HL-60 (cell line): Measurements from ENCODE around the gene NET1.

Experiments used
- DNase-seq, 2 experiments: peaks; one replicate each; pipeline ENCODE4 v3.0.0-alpha.2; 2010 to 2020; ENCODE audit warnings: low read depth in 1 of 2, low spot score in 1 of 2
- H3K27ac ChIP-seq: fragments of 250-450 bp; sonication (Bioruptor Pico); replicated peaks from 2 replicates; pipeline ENCODE4 v1.5.1; 2020; ENCODE audit warnings: mild to moderate bottlenecking, moderate library complexity
- H3K27me3 ChIP-seq: fragments of 250-450 bp; sonication (Bioruptor Pico); 2 replicates; pipeline ENCODE4 v1.5.1; 2021; ENCODE audit warnings: mild to moderate bottlenecking, moderate library complexity; ENCODE audit not compliant: insufficient read depth, poor library complexity, severe bottlenecking
- H3K4me3 ChIP-seq: replicated peaks from 2 replicates; pipeline ENCODE4 v1.5.1; 2011; ENCODE audit warnings: mild to moderate bottlenecking, control low read depth, low read length; ENCODE audit not compliant: insufficient read depth
- CTCF ChIP-seq: IDR thresholded peaks from one replicate; pipeline ENCODE4 v1.5.1; 2011; ENCODE audit warnings: low read length, control low read depth, inconsistent platforms; ENCODE audit not compliant: insufficient read depth
- GABPA ChIP-seq: IDR thresholded peaks from 2 replicates; pipeline ENCODE4 v1.6.1; 2012; ENCODE audit warnings: low read depth
- POLR2AphosphoS5 ChIP-seq: IDR thresholded peaks from 2 replicates; pipeline ENCODE4 v1.6.1; 2012; ENCODE audit warnings: low read depth
- REST ChIP-seq: IDR thresholded peaks from 2 replicates; pipeline ENCODE4 v1.6.1; 2012; ENCODE audit warnings: low read depth; ENCODE audit not compliant: insufficient replicate concordance
- SPI1 ChIP-seq: IDR thresholded peaks from 2 replicates; pipeline ENCODE4 v1.6.1; 2012; ENCODE audit warnings: low read depth, mild to moderate bottlenecking, borderline replicate concordance

Gene NET1

GRCh38 chr10:5391790-5392189 is 20.6 kb upstream of the NET1 start:
- Histone ChIP-seq H3K27me3 (no peaks in the 10 kb centered on the region), H3K27ac (no peak overlapping the region), H3K4me3 (no peak overlapping the region)
- TF ChIP-seq SPI1: no peak
- TF ChIP-seq GABPA: no peak
- no peak for TF ChIP-seq REST
- TF ChIP-seq CTCF: no peak
- TF ChIP-seq POLR2AphosphoS5: no peak
- no peak for DNase-seq

- no peak for DNase-seq
- no peak for TF ChIP-seq SPI1
- TF ChIP-seq POLR2AphosphoS5: no peak
- no peak for TF ChIP-seq REST
- Histone ChIP-seq H3K27ac (no peak overlapping the region), H3K4me3 (no peak overlapping the region), H3K27me3 (no peaks in the 10 kb centered on the region)
Observed at GRCh38 chr10:5393529-5393928, 18.8 kb upstream of the NET1 start.

- no peaks in the 10 kb centered on the region for H3K27me3 ChIP-seq
- no peak overlapping the region for H3K27ac ChIP-seq
- no peak for DNase-seq
- TF ChIP-seq CTCF (no peak), REST (no peak), SPI1 (no peak), POLR2AphosphoS5 (no peak), GABPA (no peak)
- H3K4me3 ChIP-seq: no peak overlapping the region
Observed at GRCh38 chr10:5395168-5395567, 17.2 kb upstream of the NET1 start.
